Stimulated activated naive CD8-positive, alpha-beta T cell treated with anti-CD3 and anti-CD28 coated beads, Interleukin-15, Interleukin-2, amounts not matched to agents 100 U/mL and 50 U/mL, for 24 hours (primary cell): ENCODE data around the gene SON.
"Not testable (repeated sequence)": the region's sequence is repeated elsewhere in the genome, so short reads cannot be mapped to it uniquely, and the experiment has no call there.

ENCODE experiments used
- ATAC-seq: fragments of 150-1000 bp; cut with Tn5 transposase; one replicate; pipeline ENCODE4 v1.10.0; 2021
- DNase-seq: peaks from one replicate; pipeline ENCODE4 v3.0.0; 2021

Gene SON

DNA sequence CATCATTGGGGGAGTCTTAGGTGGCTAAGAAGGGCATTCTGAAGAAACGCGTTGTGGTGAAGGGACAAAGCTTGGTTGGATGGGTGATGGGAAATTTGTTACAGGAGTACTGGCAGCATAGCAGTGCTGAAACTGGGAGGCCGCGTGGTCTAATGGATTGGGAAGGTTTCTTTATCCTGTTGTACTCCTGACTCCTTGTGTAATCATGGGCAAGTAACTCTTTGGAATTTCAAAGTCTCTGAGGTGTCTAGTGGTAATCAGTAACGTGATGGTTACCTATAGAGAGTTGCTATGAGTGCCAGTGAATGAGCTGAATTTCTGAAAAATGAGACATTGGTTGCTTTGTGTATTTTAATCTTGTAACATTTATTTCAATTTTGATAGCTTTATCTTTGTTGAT is 27.2 kb downstream of the SON start:
- DNase-seq (no peak), ATAC-seq (no peak)

DNA sequence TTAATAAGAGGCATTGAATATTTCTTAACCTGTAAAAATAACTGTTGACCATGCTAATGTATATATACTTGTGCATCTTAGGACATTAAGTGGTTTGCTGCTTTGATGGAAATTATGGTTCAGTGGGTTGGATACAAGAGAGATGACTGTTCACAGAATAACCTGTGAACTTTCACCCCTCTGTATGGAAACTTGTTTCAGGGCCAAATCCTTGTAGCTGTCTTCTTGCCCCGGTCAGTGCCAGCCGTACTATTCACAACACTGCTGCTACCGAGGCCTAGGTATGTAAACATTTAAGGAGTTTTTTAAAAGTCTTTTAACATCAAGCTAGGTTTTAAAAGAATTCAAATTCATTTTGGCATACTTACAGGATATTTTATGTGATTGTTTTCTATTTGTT is 29.5 kb downstream of the SON start:
- no peak for ATAC-seq
- DNase-seq: no peak

DNA sequence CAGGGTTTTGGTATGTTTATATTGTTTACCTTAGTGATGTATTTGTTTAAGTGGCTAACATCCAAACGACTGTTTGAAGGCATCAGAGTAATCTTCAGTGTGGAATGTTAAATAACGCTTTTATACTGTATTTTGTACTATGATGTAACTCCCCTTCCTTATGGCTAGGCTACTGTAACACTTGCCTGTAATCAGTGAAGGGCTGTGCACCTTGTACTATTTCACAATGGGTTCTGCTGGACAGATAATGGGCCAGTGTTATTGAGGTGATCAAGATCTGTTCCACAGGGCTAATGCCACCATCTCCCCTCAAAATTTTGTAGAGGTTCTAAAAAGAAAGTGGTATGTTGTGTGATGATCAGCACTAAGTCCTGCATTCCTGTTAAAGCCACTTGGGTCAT is 33.9 kb downstream of the SON start:
- ATAC-seq, DNase-seq: not testable (repeated sequence)

DNA sequence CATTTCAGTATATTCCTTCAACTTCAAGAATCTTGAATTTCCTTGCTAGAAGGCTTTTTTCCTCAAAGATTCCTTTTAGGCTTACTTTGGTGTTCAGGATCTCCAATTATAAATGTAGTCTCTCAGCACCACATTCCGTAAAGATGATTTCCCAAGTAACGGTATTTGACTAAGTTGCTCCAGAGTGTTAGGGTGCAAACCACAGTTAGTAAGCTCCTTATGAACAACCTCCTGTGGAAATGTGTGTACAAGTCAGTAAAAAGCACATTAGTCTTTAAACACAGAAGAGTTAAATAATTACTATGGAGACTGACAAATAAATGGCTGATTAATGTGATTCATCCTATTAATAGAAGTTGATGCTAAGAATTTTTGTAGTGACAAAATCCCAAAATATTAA is 35.4 kb downstream of the SON start:
- ATAC-seq (no peak), DNase-seq (no peak)

DNA sequence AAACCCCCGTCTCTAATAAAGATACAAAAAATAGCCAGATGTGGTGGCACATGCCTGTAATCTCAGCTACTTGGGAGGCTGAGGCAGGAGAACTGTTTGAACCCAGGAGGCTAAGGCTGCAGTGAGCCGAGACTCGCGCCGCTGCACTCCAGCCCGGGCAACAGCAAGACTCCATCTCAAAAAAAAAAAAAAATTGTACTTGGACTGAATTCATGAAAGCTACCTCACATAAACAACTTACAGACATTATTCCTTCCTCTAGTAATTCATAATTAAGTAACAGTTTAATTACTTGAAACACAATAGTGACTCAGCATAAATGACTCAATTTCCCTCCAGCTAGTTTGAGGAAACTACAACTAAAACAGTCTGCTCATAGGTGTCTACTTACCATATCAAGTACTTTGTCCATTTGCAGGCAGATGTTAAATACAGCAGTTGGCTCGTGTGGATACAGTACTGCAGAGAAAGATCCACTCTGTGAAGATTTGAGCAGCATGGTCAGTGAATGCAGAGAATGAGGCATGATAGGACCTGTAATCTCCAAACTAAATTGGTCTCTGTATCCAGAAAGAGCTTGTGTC is 36.2 kb downstream of the SON start:
- ATAC-seq (peak; percentile 23), DNase-seq (no peak)

DNA sequence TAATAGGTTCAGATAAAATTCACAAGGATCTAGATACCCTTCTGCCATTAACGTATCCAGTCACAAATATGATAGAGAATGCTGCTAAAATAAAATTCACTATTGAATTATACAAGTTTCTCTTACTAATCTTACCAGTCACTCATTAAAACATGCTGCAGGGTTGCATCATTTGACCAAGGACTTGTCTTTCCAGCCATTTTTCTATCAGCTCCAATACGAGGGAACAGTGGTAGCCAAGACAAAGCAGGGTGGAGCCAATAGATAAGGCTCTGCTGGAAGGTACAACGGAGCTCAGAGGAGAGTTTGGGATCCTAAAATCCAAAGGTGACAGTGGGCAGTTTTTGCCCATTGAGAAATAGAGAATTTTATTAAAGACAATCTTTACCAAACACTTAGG is 41.6 kb downstream of the SON start:
- DNase-seq (no peak), ATAC-seq (no peak)

DNA sequence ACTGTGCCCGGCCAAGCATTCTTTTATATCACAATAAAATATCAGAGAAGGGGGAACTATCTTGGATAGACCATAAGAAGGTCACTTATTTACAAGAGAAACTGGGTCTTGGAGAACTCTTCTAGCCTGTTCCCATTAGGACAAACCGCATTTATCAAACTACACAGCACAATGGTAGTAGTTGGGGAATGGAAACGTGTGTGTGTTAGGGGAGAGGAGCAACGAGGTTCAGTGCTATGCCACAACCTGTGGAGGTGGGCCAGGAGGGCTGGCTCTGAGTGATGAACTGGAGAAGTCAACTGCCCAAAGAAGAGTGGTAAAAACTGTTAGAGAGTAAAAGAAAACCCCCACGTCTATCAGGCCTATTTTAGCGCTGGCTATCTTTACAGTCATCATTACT is 44.1 kb downstream of the SON start:
- DNase-seq (no peak), ATAC-seq (no peak)

DNA sequence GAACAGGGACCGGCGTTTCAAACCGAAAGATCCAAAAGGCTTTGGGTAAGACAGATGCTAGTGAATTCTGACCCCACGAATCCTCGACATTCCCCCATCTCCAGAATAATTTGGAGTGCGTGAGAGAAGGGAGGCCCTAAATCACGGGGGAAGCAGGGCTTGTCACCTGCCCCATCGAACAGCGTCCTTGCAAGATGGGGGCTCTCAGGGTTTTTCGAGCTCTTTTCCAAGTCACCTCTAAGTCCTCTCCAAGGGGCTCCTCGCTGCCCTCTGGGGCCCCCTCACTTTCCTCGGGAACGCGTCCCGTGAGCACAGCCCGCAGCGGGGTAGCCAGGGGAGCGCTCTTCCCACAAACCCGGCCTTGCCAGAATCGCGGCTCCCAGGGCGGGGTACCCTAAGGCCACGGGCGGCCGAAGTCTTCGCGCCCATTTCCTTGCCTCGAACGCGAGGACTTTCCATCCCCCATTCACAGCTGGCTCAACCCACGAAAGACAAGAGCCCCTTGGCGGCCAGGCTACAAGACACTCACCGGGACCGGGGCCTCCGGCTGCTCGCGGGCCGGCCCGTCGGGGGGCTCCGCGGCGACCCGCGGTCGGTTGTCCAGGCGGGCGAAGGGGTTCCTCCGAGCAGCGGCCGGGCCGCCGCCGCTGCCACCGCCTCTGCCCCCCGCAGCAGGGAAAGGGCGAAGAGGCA is 45.1 kb downstream of the SON start:
- no peak for ATAC-seq
- no peak for DNase-seq

DNA sequence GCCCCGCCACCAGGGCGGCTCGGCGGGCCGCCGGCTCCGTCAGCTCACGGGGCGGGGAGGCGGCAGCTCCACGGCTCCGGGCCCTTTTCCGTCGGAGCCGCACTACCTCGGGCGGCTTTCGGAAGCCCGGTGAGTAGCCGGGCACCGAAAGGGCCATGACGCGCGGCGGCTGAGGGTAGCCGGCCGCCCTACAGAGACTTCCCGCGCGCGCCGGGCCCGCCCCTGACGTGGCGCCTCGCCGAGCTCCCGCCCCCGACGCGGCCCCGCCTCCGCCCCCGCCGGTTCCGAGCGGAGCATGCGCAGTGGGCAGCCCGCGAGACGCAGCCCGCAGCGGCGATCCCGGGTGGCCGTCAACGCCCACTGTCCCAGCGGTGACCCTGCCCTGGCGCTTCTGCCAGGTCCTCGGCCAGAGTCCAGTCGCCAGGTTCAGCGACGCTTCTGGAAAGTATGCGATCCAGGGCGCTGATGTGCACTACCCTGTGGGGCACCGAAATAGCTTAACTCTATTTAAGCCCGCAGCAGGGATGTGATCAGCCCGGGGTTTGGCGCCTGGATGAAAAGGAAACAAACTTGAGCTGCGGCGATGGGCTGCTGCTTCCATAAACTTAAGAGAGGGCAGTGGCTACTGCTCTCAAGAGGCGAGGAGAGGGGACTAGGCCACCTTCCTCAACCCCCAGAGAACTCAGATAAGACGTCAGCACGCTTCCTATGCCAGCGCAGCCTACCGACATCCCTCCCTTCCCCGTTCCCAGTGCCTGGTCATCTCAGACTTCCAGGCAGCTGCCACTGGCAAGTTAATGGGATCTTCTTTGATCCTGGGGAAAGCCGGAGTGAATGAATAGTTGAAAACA is 45.9 kb downstream of the SON start, which contains the start of gene DONSON:
DONSON (minus strand) TSS at position 200 of the 851 bp plus-strand sequence; CDS start at position 157, 43 bp downstream.
- ATAC-seq (peak; percentile 97), DNase-seq (peak; percentile 94)

DNA sequence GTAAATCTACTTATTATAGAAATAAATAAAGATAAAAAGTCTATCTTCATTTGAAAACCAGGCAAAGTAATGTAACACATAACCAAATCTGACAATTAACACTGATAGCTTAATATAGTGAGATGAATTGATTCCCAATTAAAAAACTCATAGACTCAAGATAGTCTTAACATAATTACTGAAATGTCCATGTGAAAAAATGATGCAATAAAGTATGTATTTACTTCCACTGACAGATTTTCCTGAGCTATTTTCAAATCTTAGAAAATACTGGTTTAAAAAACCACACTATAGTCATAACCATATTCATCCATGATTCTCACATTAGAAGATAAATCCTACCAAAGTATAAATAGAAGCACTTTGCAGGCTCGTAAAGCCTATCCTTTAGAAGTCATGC is 55.2 kb downstream of the SON start:
- ATAC-seq: no peak
- no peak for DNase-seq

DNA sequence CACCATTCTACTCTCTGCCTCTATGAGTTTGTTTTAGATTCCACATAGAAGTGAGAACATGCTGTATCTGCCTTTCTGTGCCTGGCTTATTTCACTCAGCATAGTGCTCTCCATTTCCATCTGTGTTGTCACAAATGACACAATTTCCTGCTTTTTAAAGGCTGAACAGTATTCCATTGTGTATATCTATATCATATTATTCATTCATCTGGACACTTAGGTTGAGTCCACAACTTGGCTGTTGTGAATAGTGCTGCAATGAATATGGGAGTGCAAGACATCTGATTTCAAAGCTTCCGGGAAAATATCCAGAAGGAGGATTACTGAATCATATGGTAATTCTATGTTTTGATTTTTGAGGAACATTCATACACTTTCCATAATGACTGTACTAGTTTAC is 65.7 kb downstream of the SON start:
- no peak for ATAC-seq
- DNase-seq: no peak

DNA sequence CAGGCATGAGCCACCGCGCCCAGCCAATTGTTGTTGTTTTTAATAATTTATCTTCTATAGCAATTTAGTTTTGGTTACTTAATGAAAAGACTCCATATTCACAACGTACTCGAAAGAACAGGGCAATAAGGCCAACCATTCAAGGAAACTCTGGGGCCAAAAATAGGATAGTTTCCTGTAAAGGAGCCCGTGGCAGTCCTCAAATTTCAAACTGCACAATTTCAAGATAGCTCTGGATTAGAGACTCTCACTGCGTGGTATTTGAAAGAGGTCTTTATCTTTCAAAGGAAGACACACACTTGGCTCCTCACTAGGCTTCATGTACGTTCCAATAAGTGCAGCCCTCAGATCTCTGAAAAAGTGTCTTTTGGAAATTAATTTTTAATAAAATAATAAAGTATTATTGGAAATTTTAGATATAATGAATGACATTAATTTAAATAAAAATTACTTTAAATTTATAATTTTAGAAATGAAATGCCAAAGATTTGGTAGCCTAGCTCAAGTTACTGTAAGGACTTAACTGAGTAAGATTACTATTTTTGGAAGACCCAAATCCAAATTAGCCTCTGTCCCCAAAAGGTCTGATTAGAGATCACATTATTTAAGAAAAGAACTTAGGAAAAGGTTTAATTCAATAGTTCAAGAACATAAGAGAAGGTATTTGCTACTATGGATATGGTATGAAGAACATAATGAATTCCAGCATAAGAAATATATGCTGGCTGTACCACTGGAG is 68.3 kb downstream of the SON start:
- ATAC-seq: no peak

DNA sequence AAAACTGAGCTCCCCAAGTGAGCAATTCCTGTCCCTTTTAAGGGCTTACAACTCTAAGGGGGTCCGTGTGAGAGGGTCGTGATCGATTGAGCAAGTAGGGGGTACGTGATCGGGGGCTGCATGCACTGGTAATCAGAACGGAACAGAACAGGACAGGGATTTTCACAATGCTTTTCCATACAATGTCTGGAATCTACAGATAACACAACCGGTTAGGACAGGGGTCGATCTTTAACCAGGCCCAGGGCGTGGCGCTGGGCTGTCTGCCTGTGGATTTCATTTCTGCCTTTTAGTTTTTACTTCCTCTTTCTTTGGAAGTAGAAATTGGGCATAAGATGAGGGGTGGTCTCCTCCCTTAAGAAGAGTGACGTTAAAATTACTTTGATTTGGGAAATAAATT is 74.7 kb downstream of the SON start:
- ATAC-seq, DNase-seq: not testable (repeated sequence)

More for the DNA sequence above, 68.3 kb downstream of the SON start:
- DNase-seq: no peak

DNA sequence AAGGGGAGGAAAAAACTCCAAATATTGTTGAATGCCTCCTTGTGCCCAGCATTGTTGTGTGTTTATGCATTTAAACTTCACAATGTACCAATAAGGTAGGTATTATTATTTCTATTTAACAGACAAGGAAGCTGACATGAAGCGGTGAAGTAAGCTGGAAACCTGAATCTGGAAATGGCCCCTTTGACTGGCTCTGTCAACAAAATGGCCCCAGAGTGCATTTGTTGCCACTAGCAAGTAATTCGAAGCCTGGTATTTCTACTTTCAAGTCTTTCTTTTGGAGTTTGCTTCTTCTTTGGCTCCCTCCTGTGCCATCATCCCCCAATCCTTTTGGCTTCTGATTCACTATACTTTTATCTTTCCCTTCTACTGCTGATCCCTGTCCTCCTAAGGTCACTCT is 75.6 kb downstream of the SON start:
- ATAC-seq (no peak), DNase-seq (no peak)

DNA sequence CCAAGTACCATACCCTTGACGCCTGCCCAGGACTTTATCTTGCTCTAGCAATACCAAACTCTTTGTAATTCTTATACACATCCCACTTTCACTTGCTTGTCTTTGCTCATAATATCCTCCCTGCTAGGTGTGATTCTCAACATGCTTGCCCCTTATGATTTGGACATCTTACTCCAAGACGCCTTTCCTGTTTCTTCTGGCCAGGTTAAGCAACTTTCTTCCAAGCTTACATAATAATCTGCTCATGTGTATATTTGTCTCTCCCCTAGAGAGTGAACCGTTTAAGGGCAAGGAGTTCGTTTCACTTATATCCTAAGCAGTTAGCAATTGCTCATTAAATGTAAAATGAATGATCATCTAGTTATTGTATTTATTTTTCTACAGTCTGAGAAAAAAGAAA is 76.9 kb downstream of the SON start:
- no peak for DNase-seq
- ATAC-seq: no peak

DNA sequence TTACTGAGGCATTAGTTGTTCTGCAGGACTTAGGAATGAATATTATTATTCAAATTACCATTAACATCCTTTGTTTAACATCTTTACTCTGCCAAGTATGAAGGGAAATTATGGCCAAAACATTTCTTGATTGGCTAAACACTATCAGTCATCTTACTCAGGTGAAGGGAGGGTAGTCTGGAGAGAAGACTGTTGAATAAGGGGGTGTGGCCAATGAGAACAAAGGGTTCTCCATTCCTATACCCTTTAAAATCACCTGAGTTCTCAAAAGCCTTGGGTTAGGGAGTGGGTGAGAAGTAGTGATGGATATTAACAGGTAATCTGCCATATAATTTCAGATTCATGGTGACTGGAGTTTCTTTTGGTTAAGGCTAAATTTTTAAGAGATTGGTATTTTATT is 79.4 kb downstream of the SON start:
- ATAC-seq: no peak
- no peak for DNase-seq

DNA sequence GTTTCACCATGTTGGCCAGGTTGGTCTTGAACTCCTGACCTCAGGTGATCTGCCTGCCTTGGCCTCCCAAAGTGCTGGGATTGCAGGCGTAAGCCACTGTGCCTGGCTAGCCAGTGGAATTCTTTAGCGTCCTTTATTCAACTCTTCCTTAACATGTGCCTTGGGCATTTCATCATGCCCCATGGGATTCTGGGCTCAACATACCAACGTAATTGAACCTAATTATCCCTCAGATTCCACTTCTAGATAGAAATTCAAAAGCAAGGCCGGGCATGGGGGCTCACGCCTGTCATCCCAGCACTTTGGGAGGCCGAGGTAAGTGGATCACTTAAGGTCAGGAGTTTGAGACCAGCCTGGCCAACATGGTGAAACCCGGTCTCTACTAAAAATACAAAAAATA is 83.3 kb downstream of the SON start:
- ATAC-seq, DNase-seq: not testable (repeated sequence)
